Mammary epithelial cell (primary cell): Measurements from ENCODE around the gene SLC7A10.

Source experiments
- CTCF ChIP-seq, 2 donors: IDR thresholded peaks in 1 of 2; conservative IDR thresholded peaks in 1 of 2; 2 replicates each; pipeline ENCODE4 v1.5.1; 2011 to 2012; ENCODE audit warnings: inconsistent platforms in 2 of 2, low read length in 2 of 2, mild to moderate bottlenecking in 2 of 2, control low read depth in 1 of 2, low read depth in 1 of 2; ENCODE audit not compliant: insufficient read depth in 1 of 2; ENCODE audit errors: extremely low read depth in 1 of 2
- EZH2 ChIP-seq: IDR thresholded peaks from 2 replicates; pipeline ENCODE4 v1.6.1; 2012; ENCODE audit warnings: low read length, inconsistent platforms, borderline replicate concordance

GRCh38 chr19:33186431-33187182 lies 39.0 kb downstream of the SLC7A10 start:
- TF ChIP-seq CTCF (conservative IDR thresholded peaks at IDR 0.05 in 1 of 2, IDR thresholded peaks at IDR 0.05 in 1 of 2; ENCODE audit: extremely low read depth in 1 of 2, insufficient read depth in 1 of 2, low read depth in 1 of 2, low read length in 2 of 2) (no peak), EZH2 (no peak)
